Cardiac muscle cell (in vitro differentiated cells and primary cell): ENCODE measurements around the gene NEDD9. TPM values are rescaled to one million over a fixed set of nuclear protein-coding genes. Genes with fewer than 3 reads are reported as not detected.

Experiments used
- DNase-seq, 2 donors: peaks; one replicate each; pipeline versions ENCODE4 v3.0.0 to v3.0.0-alpha.2; 2010 to 2017; ENCODE audit warnings: low read depth in 1 of 2, low spot score in 1 of 2
- H3K27ac ChIP-seq: fragments of 200-600 bp; sonication (generic); 2 replicates; pipeline ENCODE4 v1.5.1; 2016
- H3K27me3 ChIP-seq: fragments of 200-600 bp; sonication (generic); 2 replicates; pipeline ENCODE4 v1.6.0; 2016; ENCODE audit warnings: control low read depth
- H3K36me3 ChIP-seq: fragments of 200-600 bp; sonication (generic); 2 replicates; pipeline ENCODE4 v1.5.1; 2016; ENCODE audit warnings: control low read depth
- H3K4me1 ChIP-seq: fragments of 200-600 bp; sonication (generic); 2 replicates; pipeline ENCODE4 v1.8.1; 2017; ENCODE audit warnings: low read depth, mild to moderate bottlenecking, mixed run types
- H3K4me3 ChIP-seq: fragments of 200-600 bp; sonication (generic); 2 replicates; pipeline ENCODE4 v1.5.1; 2016; ENCODE audit warnings: mild to moderate bottlenecking
- H3K9me3 ChIP-seq: fragments of 200-600 bp; sonication (generic); 2 replicates; pipeline ENCODE4 v1.5.1; 2017; ENCODE audit warnings: low read depth, mild to moderate bottlenecking, control low read depth
- CTCF ChIP-seq: IDR thresholded peaks from 2 replicates; pipeline ENCODE4 v1.5.1; 2012; ENCODE audit warnings: low read depth, mild to moderate bottlenecking, low read length
- polyA plus RNA-seq: library from polyadenylated mRNA; unstranded; fragments of >200 nt; fragmentation: Nextera tagmentation; extraction: Ambion mirVana; gene quantifications from 2 replicates; pipeline ENCODE4 v1.2.1, GENCODE V29; 2016
- total RNA-seq: library from RNA; depleted of rRNA; stranded (reverse); fragments of >200 nt; gene quantifications from 2 replicates; pipeline ENCODE4 v1.2.3, GENCODE V29; 2016

NEDD9 gene
- total and polyA plus RNA-seq, 2 experiments from 2014 or later = 12.6 to 26.8 TPM

DNA sequence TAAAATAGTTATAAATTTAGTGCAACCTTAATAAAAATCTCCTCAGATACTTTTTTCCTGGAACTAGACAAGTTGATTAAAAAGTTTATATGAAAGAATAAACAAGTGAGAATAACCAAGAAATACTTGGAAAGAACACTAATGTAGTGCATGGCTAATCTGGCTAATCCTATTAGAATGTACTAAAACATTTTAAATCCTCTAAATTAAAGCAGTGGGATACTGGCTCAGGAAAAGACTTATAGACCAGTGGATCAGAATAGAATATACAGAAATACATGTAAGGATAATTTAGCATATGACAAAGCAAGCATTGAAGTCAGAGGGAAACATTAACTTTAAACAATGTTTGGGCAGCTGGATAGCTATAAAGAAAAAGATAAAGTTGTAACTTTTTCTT lies 79.9 kb downstream of the NEDD9 start:
- Histone ChIP-seq H3K27me3 (peaks cover 17% of the 10 kb centered on the region), H3K36me3 (no peaks in the 10 kb centered on the region), H3K27ac (no peak overlapping the region), H3K4me3 (no peak overlapping the region), H3K4me1 (no peaks in the 10 kb centered on the region), H3K9me3 (peaks cover 3% of the 10 kb centered on the region)
- no peak for TF ChIP-seq CTCF
- DNase-seq = no peak

DNA sequence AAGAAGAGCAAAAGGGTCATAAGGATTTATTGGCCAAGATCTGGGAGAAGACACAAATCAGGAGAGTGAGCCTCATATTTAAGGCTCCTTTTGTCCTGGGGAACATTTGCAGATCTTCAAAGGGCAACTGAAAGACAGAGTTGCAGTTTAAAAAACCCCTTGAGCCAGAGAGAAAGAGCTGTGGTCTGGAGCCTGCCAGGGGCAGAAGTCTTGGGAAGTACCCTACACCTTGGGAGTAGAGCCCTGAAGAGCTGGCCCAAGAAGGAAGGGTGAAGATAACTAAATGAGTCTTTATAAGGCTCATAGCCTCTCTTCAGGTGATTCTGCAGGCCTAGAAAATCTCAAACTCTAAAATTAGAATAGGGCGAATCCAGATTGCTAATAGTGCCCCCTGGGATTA lies 81.0 kb downstream of the NEDD9 start:
- no peaks in the 10 kb centered on the region for H3K36me3 ChIP-seq
- H3K27me3 ChIP-seq = peaks cover 17% of the 10 kb centered on the region
- no peak overlapping the region for H3K4me3 ChIP-seq
- TF ChIP-seq CTCF = no peak
- peaks cover 3% of the 10 kb centered on the region for H3K9me3 ChIP-seq
- no peak overlapping the region for H3K27ac ChIP-seq
- no peaks in the 10 kb centered on the region for H3K4me1 ChIP-seq
- DNase-seq = no peak

DNA sequence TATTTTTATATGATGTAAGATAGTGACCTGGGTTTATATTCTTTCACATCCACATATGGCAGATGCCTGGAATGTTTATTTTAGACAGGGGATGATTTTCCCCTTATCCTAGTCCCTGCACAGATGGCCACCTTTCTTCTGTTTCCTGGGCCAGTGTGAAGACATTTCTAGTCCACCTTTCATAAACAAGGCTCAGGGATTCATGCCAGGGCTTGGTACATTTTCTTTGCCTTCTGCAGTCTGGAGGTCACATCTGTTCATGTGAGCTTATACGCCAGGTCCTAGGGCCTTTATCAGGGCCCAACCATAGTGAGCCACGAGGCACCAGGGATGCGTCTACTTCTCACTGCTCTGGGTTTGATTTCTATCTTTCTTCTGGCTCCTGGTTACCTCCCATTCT lies 82.9 kb downstream of the NEDD9 start:
- peaks cover 3% of the 10 kb centered on the region for H3K9me3 ChIP-seq
- DNase-seq = no peak
- H3K4me1 ChIP-seq = no peaks in the 10 kb centered on the region
- H3K4me3 ChIP-seq = no peak overlapping the region
- H3K36me3 ChIP-seq = no peaks in the 10 kb centered on the region
- TF ChIP-seq CTCF = no peak
- H3K27ac ChIP-seq = no peak overlapping the region
- H3K27me3 ChIP-seq = peaks cover 13% of the 10 kb centered on the region

GRCh38 chr6:11146117-11146826 lies 86.2 kb downstream of the NEDD9 start:
- no peak overlapping the region for H3K4me3 ChIP-seq
- no peaks in the 10 kb centered on the region for H3K36me3 ChIP-seq
- TF ChIP-seq CTCF = no peak
- H3K27ac ChIP-seq = no peak overlapping the region
- no peaks in the 10 kb centered on the region for H3K27me3 ChIP-seq
- H3K9me3 ChIP-seq = no peaks in the 10 kb centered on the region
- DNase-seq = peak in 1 of 2 donors; percentile 37
- no peaks in the 10 kb centered on the region for H3K4me1 ChIP-seq

DNA sequence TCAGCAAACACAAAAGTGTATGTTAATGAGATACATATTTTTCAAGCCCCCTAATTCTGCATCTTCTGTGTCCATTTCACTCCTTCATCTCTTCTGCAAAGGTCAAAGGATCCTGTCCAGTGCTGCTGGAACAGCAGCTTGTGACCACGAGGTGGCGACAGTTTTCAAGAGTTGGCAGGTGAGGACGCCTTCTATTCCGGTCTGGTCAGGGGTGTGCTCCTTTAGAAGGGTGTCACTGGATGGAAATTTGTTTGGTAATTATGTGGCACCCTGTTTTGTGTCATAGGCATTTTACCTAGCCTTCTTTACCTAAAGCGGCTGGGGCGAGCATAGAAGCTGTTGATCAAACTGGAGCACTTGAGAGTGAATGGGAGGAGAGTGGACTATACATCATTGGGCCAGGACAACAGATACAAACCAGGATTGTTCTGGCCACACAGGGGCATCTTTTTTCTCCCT lies 88.0 kb downstream of the NEDD9 start:
- TF ChIP-seq CTCF = peak; percentile 96
- no peaks in the 10 kb centered on the region for H3K9me3 ChIP-seq
- H3K27ac ChIP-seq = no peak overlapping the region
- no peaks in the 10 kb centered on the region for H3K36me3 ChIP-seq
- peak; percentile 80 to 81 for DNase-seq
- no peaks in the 10 kb centered on the region for H3K27me3 ChIP-seq
- H3K4me1 ChIP-seq = no peaks in the 10 kb centered on the region
- H3K4me3 ChIP-seq = no peak overlapping the region
